ENCODE results near the gene BCR.

Gene BCR

DNA sequence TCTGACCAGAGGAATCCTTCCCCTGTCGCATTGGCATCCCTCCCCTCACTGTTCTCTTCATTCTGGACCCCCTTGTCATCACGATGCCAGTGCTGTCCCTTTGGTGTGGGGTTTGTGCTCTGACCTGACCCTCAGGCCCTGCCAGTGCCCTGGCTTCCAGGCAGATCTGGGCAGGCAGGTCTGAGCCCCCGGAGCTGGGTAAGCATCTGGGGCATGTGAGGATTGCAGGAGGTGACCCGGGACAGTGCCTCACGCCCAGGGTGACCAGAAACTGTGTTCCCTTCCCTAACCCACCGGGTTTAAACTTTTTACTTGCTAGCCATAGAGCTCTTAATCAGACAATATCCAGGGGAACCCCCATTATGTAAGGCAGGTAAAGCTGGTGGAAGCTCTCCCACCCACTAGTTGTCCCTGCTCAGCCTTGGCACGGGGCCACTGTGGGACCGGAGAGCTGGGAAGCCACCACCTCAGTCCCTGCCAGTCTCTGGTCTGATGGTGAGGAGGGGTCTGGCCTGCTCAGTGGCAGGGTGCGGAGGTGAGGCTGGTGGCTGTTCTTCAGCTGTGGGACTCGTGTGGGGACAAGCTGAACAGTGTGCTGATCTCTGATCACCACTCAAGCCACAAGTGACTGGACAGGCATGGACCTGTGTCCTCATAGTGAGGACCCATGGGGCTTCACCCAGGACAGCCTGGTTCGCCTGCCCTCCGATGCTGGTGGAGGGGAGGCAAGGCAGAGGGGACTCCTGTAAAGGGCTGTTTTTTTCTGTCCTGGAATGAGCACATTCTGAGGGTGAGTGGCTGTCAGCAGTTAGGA, 38.0 kb downstream of the BCR start:
- no peak for DNase-seq (ENCODE audit: low spot score)

DNA sequence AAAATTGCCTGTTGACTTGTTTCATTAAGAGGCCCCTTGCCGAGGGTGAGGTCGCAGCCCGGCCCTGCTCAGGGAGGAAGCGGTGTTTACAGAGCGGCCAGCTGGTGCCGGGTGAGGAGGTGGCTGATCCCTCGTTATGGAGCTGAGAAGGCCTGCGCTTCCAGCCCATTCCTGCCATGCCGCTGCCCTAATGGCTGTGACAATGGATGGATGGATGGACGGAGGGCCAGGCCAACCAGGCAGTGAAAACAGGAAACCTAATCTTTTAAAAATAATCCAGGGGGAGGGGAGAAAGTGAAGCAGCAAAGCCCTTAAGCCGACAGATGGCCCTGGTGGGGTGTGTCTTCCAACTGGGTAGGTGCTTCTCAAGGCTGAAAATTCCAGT, 38.5 kb downstream of the BCR start:
- peak; percentile 74 for DNase-seq (ENCODE audit: low spot score)

DNA sequence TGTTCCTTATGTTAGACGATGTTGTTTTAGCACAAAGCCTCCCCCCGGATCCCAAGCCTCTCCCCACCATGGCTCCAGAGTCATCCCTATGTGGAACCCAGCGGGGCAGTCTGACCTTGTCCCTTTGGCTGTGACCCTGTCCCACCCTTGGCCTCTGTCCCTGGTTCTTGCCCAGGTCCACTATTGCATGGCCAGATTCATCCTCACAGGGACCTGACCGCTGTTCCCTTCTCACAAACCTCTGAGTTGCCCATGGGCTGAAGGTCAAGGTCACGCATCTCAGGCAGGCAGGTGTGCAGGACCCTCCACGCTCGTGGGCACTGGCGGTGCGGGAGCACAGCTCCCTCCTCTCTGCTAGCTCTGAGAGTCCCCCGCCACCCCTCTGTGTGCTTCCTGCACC, 39.0 kb downstream of the BCR start:
- no peak for DNase-seq (ENCODE audit: low spot score)

DNA sequence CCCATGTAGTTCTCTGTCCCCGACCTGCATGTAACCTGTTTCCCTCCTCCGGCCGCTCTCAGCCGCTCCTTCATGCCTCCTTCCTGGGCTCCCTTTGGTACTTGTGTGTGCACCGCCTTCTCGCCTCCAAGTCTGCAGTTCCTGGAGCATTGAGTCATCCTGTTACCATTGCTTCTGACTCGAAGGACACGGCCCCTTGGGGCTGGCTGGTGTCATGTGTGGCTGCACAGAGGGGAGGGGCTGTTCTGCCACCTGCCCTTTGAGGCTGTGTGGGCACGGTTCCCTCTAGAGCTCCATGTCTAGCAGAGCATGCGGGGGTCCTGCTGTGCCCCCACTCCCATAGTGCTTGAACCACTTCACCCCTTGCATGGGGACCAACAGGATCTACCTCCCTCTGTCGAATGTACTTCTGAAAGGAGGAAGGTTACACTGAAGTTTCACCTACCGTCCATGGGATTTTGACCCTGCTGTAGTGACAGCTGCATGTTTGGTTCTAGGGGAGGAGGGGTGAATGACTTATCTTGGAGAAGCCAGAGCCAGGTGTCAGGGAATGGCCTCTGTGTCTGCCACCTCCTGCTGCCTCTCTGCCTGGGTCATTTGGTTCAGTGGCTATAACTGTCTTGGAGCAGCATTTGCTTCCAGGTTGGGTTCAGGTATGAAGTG, 39.6 kb downstream of the BCR start:
- DNase-seq (ENCODE audit: low spot score) = peak; percentile 97

- peak; percentile 84 for DNase-seq (ENCODE audit: low spot score)
These were observed 40.4 kb downstream of the BCR start for GRCh38 chr22:23220485-23221350.

- no peak for DNase-seq (ENCODE audit: low spot score)
These were observed 41.1 kb downstream of the BCR start for GRCh38 chr22:23221351-23221804.

DNA sequence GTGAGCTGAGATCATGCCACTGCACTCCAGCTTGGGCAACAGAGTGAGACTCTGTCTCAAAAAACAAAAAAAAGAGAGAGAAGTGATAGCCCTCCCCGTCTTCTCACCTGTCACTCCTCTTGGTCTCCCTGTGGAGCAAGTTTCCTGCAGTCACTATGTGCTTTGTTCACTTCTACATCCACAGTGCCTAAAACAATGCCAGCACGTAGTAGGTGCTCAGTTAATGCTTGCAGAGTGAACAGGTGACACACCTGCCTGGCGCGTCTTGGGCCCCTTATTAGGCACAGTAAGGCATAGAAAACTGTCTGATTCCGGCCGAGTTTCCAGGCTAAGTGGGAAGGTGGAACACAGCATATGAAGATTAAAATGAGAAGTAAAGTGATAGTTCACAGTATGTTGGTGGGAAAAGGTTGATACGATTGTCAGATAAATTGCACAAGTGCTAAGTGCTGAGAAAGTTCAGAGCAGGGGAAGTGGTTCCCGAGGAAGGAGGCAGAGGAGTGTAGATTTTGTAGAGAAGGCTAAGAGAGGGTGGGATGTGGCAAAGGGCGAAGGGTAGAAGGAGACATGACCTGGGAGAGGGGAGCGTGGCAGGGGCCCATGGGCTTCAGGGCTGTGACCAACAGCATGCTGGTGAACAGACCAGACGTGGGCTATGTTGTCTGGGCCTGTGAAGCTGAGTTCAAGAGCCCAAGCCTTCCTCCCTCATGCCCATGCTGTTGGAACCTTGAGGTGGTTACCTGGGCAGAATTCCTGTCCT, 41.9 kb downstream of the BCR start:
- DNase-seq (ENCODE audit: low spot score) = no peak

DNA sequence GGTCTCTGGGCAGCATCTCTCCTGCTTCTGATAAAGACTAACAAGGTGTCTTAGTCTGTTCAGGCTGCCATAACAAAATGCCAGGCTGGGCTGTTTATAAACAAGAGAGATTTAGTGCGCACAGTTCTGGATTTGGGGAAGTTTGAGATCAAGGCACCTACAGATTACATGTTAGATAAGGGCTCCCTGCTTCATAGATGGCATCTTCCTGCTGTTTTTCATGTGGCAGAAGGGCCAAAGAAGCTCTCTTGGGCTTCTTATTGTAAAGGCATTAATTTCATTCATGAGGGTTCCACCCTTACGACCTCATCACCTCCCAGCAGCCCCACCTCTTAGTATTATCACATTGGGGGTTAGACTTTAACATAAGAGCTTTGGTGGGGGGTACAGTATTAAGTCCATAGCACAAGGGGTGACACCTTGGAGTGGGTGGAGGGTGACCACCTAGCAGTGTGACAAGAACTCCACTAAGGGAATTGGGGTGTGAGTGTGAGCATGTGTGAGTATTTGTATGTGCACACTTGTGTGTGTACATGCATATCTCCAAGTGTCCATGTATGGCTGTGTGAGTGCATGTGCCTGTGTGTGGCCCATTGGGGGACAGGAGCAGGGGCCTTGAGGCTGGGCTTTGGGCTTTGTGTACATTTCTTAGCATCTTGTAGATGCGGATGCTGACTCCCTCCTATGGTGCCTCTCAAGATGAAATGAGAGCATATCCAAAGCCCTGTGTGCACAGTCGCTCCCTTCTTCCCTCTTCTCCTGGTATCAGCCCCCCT, 42.7 kb downstream of the BCR start:
- DNase-seq (ENCODE audit: low spot score) = no peak

- DNase-seq (ENCODE audit: low spot score) = no peak
These were observed 43.4 kb downstream of the BCR start for GRCh38 chr22:23223569-23224317.

DNA sequence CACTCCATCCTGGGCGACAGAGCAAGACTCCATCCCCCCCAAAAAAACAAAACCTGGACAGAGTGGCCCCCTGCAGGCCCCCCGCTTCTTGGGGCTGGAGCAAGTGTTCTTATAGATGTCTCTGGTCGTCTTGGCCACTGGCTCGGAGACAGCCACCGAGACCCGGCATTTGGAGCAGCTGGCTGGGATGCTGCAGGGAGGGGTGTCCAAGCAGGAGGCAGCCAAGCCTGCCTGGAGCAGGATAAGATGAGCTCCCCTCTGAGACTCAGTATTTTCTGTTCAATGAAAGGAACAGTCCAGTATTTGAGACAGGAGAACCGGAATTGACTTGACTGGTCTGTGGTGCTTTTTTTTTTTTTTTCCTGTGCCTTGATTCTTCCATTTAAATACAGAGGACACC, 44.5 kb downstream of the BCR start:
- no peak for DNase-seq (ENCODE audit: low spot score)

DNA sequence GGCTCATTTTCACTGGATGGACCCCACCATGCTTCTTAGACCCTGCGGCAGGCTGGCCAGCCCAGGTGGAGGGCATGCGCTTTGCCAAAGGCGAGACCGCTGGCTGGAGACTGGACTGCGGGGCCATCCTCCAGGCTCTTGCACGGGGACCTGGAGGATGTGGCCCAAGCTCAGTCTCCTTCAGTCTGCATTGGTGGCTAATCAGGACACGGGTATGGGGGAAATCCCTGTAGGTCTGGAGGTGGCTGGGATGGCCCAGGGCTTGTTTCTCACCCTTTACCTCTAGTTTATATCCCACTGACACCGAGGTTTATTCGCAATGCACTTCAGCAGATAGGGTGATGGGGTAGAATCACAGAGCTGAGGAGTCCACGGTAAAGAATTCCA, 45.0 kb downstream of the BCR start:
- no peak for DNase-seq (ENCODE audit: low spot score)

DNA sequence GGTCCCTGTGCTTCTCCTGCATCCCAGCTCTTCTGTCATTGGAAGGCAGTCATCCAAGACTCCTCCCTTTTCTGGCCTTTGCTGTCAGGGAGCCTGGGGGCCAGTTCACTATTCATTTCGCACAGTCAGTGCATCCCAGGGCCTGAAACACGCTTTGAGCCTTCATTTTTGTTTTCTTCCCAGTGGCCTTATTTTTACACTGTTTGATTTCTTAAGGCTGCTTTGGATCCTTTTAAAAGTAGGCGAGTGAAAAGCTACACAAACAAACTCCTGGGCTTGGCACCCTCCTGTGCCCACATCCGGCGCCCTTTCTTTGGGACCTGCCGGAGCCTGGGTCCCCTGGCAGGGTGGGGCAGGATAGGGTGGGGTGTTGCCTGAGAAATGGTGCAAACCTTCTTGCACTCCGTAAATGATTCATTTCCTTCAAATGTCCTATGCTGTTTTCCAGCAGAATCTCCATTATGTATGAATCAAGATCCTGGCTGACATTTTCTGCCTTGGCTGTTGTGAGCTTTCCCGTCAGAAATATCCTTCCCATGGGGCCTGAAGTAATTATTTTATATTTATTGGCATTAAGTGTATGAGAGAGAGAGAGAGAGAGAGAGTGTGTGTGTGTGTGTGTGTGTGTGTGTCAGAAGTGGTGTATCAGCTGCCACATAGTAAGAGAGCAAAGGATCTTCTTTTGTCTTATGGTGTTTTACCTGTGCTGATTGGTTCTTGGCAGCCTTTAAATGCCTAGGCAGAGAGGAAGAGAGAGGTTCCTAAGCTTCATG, 45.6 kb downstream of the BCR start:
- no peak for DNase-seq (ENCODE audit: low spot score)

DNA sequence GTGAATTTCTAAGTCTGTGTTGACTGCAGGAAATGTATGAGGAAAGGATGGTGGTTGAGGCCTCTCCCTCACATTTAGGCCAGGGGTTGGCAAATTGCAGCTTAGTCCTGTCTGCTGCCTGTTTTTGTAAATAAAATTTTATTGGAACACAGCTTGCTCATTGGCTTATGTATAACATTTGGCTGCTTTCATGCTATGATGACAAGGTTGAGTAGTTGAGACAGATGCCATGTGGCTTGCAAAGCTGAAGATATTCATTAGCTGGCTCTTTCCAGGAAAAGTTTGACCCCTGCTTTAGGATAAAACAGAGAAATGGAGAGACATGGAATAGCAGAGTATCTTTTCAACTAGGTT, 46.2 kb downstream of the BCR start:
- DNase-seq (ENCODE audit: low spot score) = no peak

DNA sequence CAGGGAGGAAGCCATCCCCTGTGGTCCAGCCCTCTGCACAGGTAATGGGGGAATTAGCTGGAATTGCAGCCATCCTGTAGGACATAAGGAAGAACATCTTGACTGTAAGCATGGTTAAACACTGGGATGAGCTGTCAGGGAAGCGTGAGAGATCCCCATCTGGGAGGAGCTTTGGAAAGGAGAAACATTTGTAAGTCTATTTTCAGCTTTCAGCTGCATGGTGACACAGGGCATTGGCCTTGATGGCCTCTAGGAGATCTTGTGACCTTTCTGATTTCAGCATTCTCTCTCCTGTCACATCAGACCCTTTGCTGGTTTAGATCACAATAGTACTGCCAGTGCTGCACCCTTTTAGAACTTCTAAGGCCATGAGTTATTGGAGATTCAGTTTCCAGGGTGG, 47.1 kb downstream of the BCR start:
- DNase-seq (ENCODE audit: low spot score) = no peak

DNA sequence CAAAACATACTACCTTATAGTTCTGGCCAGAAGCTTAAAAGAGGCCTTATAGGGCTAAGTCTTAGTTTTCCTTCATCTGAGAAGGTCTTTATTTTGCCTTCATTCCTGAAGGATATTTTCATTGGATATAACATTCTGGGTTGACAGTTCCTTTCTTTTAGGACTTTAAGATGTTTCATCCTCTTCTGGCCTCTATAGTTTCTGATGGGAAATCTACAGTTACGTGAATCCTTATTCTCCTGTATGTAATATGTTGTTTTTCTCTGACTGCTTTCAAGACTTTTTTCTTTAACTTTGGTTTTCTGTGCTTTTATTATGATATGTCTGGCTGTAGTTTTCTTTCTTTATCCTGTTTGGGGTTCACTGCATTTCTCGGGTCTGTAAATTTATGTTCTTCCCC, 48.2 kb downstream of the BCR start:
- DNase-seq (ENCODE audit: low spot score) = no peak

GRCh38 chr22:23229646-23230045, 49.3 kb downstream of the BCR start:
- no peak for DNase-seq (ENCODE audit: low spot score)

- no peak for DNase-seq (ENCODE audit: low spot score)
These were observed 50.2 kb downstream of the BCR start for GRCh38 chr22:23230348-23231068.

GRCh38 chr22:23231471-23232093, 51.3 kb downstream of the BCR start:
- DNase-seq (ENCODE audit: low spot score) = no peak

Data from NAMALWA (cell line).